ENCODE data around the gene CLTA. TPM values are rescaled to one million over a fixed set of nuclear protein-coding genes. Genes with fewer than 3 reads are reported as not detected.

CLTA gene
- total RNA-seq, 4 donors from 2014 or later = 165 to 247 (median 223) TPM

GRCh38 chr9:36258208-36258995, 67.7 kb downstream of the CLTA start, which contains the start of gene GNE:
Gene GNE (minus strand): TSS chr9:36258448. CDS start chr9:36249355, 9,093 bp downstream.
- TF ChIP-seq CTCF (IDR thresholded peaks at IDR 0.05) (peak in 1 of 5 experiments; percentile 36), EP300 (IDR thresholded peaks at IDR 0.05) (peak; percentile 22 to 96), POLR2A (IDR thresholded peaks at IDR 0.05) (peak; percentile 82 to 93)
- Histone ChIP-seq H3K27me3 (no peaks in the 10 kb centered on the region), H3K4me1 (peaks cover 0 to 23% (median 4%) of the 10 kb centered on the region in 4 donors), H3K4me3 (peak within 1 kb of the TSS; percentile 69 to 99 (median 94)), H3K27ac (peak within 1 kb of the TSS; percentile 97 to 100 (median 98)), H3K36me3 (peaks cover 0 to 2% (median 0%) of the 10 kb centered on the region in 3 donors), H3K9me3 (no peaks in the 10 kb centered on the region)
- WGBS, 2 donors = 1 to 10% methylated on average over 11 to 69 of the region's 73 CpGs
- peak; percentile 96 for DNase-seq (ENCODE audit: low spot score in 2 of 2)

- peak in 1 of 2 donors; percentile 21 for DNase-seq (ENCODE audit: low spot score in 2 of 2)
- TF ChIP-seq POLR2A (IDR thresholded peaks at IDR 0.05) = no peak
- TF ChIP-seq CTCF (IDR thresholded peaks at IDR 0.05) = no peak
- no peak for TF ChIP-seq EP300 (IDR thresholded peaks at IDR 0.05)
- Histone ChIP-seq H3K4me3 (peak overlapping the region; percentile 69 to 99 (median 94)), H3K9me3 (no peaks in the 10 kb centered on the region), H3K36me3 (peaks cover 0 to 2% (median 0%) of the 10 kb centered on the region in 3 donors), H3K4me1 (peaks cover 0 to 23% (median 4%) of the 10 kb centered on the region in 4 donors), H3K27ac (peak overlapping the region; percentile 97 to 100 (median 98)), H3K27me3 (no peaks in the 10 kb centered on the region)
- WGBS, 2 donors = 41 to 43% methylated on average over 7 of the region's 7 CpGs
Measured at GRCh38 chr9:36258996-36259533, 68.3 kb downstream of the CLTA start.

Other genes starting within 250 kb of the CLTA start
- gene OR2S2, start 232.8 kb upstream of the CLTA start, total RNA-seq = not detected
- 10 to 100 TPM; 15.6 to 24.1 (median 18.7) TPM for gene RECK, start 154.0 kb upstream of the CLTA start, total RNA-seq
- 10 to 100 TPM; 18.1 to 26.4 (median 25.6) TPM for gene GLIPR2, start 54.2 kb upstream of the CLTA start, total RNA-seq
- not detected for gene CCIN, start 21.5 kb upstream of the CLTA start, total RNA-seq
- 10 to 100 TPM; 30.0 to 42.6 (median 32.6) TPM for gene GNE, start 67.5 kb downstream of the CLTA start, total RNA-seq
- 10 to 100 TPM; 25.5 to 55.5 (median 32.0) TPM for gene RNF38, start 209.3 kb downstream of the CLTA start, total RNA-seq